ENCODE results near the gene DPPA2.

DNA sequence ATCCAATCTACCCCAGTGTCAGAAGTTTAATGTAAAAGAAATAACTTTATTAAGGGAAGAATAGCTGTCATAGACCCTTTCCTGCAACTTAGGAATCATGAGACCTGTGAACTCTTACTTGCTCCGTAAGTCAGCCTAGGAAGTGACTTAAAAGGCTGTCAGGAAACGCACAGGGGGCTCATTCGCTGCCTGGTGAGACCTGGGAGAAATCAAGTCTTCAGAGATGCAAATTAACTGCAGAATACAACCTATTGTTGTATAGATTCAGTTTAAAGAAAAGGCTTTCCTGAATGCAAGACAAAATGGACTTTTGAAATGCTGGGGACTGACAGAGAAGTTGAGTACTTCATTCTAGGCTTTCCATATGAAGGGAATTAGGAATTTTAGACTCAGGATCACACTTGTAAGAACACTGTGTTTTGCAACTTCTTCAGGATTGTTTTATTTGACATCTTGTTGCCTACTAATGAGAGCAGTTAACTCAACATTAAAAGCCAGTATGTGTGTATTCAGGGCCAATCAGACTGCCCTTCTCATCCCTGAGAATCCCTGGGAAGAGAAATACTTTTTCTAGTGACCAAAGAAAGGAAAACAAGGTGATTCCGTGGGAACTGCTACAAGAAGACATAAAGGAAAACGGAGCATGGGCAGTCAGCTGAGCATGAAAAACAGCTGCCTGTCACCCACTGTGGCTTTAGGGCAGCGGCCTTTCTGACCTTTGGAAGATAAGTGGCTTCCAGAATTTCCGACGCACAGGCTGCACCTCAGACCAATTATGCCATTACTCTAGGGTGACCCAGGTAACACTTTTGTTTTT lies 39.5 kb upstream of the DPPA2 start:
- TF ChIP-seq TAF1 (IDR thresholded peaks at IDR 0.05; ENCODE audit: borderline replicate concordance, low read depth, low read length) (no peak), POLR2A (IDR thresholded peaks at IDR 0.05; ENCODE audit: low read depth, low read length) (no peak)
